PFSK-1 (cell line): ENCODE measurements around the gene QPRT.

Experiments
- POLR2AphosphoS5 ChIP-seq: IDR thresholded peaks from 2 replicates; pipeline ENCODE4 v1.6.1; 2012; ENCODE audit warnings: low read depth, mild to moderate bottlenecking, control low read depth, low read length, moderate library complexity
- REST ChIP-seq, 2 experiments: IDR thresholded peaks; 2 replicates each; pipeline versions ENCODE4 v1.6.1 to v1.8.0; 2011 to 2012; ENCODE audit warnings: low read depth in 2 of 2, low read length in 2 of 2, control low read depth in 1 of 2, inconsistent platforms in 1 of 2, mild to moderate bottlenecking in 1 of 2, moderate library complexity in 1 of 2; ENCODE audit not compliant: insufficient read depth in 1 of 2
- SIN3A ChIP-seq: IDR thresholded peaks from 2 replicates; pipeline ENCODE4 v1.6.1; 2012; ENCODE audit warnings: mild to moderate bottlenecking, low read length, moderate library complexity, borderline replicate concordance; ENCODE audit not compliant: insufficient read depth
- TAF1 ChIP-seq: IDR thresholded peaks from 2 replicates; pipeline ENCODE4 v1.6.1; 2012; ENCODE audit warnings: low read length, control low read depth, borderline replicate concordance; ENCODE audit not compliant: insufficient read depth

GRCh38 chr16:29719063-29719462, 40.1 kb downstream of the QPRT start:
- no peak for TF ChIP-seq REST (IDR thresholded peaks at IDR 0.05; ENCODE audit: insufficient read depth in 1 of 2, low read depth in 2 of 2, low read length in 2 of 2)
- TF ChIP-seq TAF1, result no peak
- TF ChIP-seq POLR2AphosphoS5, result no peak
- TF ChIP-seq SIN3A, result no peak
